MM.1S (cell line): ENCODE data around the gene MEGF6.

Experiments used
- DNase-seq: peaks from one replicate; pipeline ENCODE4 v3.0.0-alpha.2; 2015
- H2AFZ ChIP-seq: fragments of 300-600 bp; sonication (generic); 2 replicates; pipeline ENCODE4 v1.6.0; 2016; ENCODE audit warnings: antibody characterized with exemption, low read length
- H3F3A ChIP-seq: fragments of 300-600 bp; sonication (generic); 2 replicates; pipeline ENCODE4 v1.6.1; 2016; ENCODE audit warnings: mild to moderate bottlenecking, antibody characterized with exemption, low read length, moderate library complexity, mixed read lengths; ENCODE audit not compliant: insufficient read depth
- H3K27ac ChIP-seq: fragments of 300-600 bp; sonication (generic); 2 replicates; pipeline ENCODE4 v1.5.1; 2016; ENCODE audit warnings: mild to moderate bottlenecking, low read length
- H3K27me3 ChIP-seq: fragments of 300-600 bp; sonication (generic); replicated peaks from 2 replicates; pipeline ENCODE4 v1.6.0; 2016; ENCODE audit warnings: low read length; ENCODE audit not compliant: insufficient read depth
- H3K36me3 ChIP-seq: fragments of 300-600 bp; sonication (generic); replicated peaks from 2 replicates; pipeline ENCODE4 v1.6.1; 2016; ENCODE audit warnings: mild to moderate bottlenecking, low read length, mixed read lengths; ENCODE audit not compliant: insufficient read depth
- H3K4me1 ChIP-seq: fragments of 300-600 bp; sonication (generic); 2 replicates; pipeline ENCODE4 v1.6.1; 2016; ENCODE audit warnings: low read length, mixed read lengths
- H3K4me2 ChIP-seq: fragments of 300-600 bp; sonication (generic); 2 replicates; pipeline ENCODE4 v1.6.0; 2016; ENCODE audit warnings: low read depth, low read length
- H3K4me3 ChIP-seq: fragments of 300-600 bp; sonication (generic); 2 replicates; pipeline ENCODE4 v1.5.1; 2016; ENCODE audit warnings: low read length, mixed read lengths
- H3K79me2 ChIP-seq: fragments of 300-600 bp; sonication (generic); 2 replicates; pipeline ENCODE4 v1.6.1; 2016; ENCODE audit warnings: mixed run types, low read length, mixed read lengths
- H3K9ac ChIP-seq: fragments of 300-600 bp; sonication (generic); 2 replicates; pipeline ENCODE4 v1.6.1; 2016; ENCODE audit warnings: low read length, mixed read lengths
- H3K9me2 ChIP-seq: fragments of 300-600 bp; sonication (generic); replicated peaks from 2 replicates; pipeline ENCODE4 v1.6.1; 2016; ENCODE audit warnings: mild to moderate bottlenecking, low read length, mixed read lengths; ENCODE audit not compliant: insufficient read depth
- H3K9me3 ChIP-seq: fragments of 300-600 bp; sonication (generic); replicated peaks from 2 replicates; pipeline ENCODE4 v1.6.1; 2016; ENCODE audit warnings: mild to moderate bottlenecking, low read length, mixed read lengths; ENCODE audit not compliant: insufficient read depth
- H4K20me1 ChIP-seq: fragments of 300-600 bp; sonication (generic); 2 replicates; pipeline ENCODE4 v1.6.1; 2016; ENCODE audit warnings: mild to moderate bottlenecking, low read length, moderate library complexity, mixed read lengths; ENCODE audit not compliant: insufficient read depth
- CTCF ChIP-seq: fragments of 300-600 bp; sonication (generic); IDR thresholded peaks from 2 replicates; pipeline ENCODE4 v1.5.1; 2016; ENCODE audit warnings: antibody characterized with exemption, low read length, mixed read lengths
- EZH2 ChIP-seq: fragments of 300-600 bp; sonication (generic); optimal IDR thresholded peaks from 2 replicates; pipeline ENCODE3; 2017; ENCODE audit warnings: low read depth, mild to moderate bottlenecking, antibody characterized with exemption, low read length, mixed read lengths
- EZH2phosphoT487 ChIP-seq: fragments of 300-600 bp; sonication (generic); IDR thresholded peaks from 2 replicates; pipeline ENCODE4 v1.6.1; 2018; ENCODE audit warnings: antibody characterized with exemption, low read length

MEGF6 gene

GRCh38 chr1:3480369-3480719 lies 131.0 kb downstream of the MEGF6 start:
- Histone ChIP-seq H3K9me2 (no peaks in the 10 kb centered on the region), H4K20me1 (no peaks in the 10 kb centered on the region), H3K27me3 (peaks cover 47% of the 10 kb centered on the region), H3F3A (no peaks in the 10 kb centered on the region), H2AFZ (no peak overlapping the region), H3K27ac (no peak overlapping the region), H3K36me3 (no peaks in the 10 kb centered on the region), H3K9me3 (no peaks in the 10 kb centered on the region), H3K4me3 (no peak overlapping the region), H3K4me2 (no peak overlapping the region), H3K4me1 (no peaks in the 10 kb centered on the region), H3K9ac (no peak overlapping the region), H3K79me2 (no peaks in the 10 kb centered on the region)
- no peak for DNase-seq
- no peak for TF ChIP-seq EZH2
- no peak for TF ChIP-seq EZH2phosphoT487
- TF ChIP-seq CTCF: no peak

GRCh38 chr1:3479511-3480368 lies 131.6 kb downstream of the MEGF6 start:
- Histone ChIP-seq H2AFZ (no peak overlapping the region), H3K9me3 (no peaks in the 10 kb centered on the region), H3K4me1 (no peaks in the 10 kb centered on the region), H3K27ac (no peak overlapping the region), H3K36me3 (no peaks in the 10 kb centered on the region), H3K9me2 (no peaks in the 10 kb centered on the region), H3K27me3 (peaks cover 41% of the 10 kb centered on the region), H3K79me2 (no peaks in the 10 kb centered on the region), H4K20me1 (no peaks in the 10 kb centered on the region), H3K4me3 (no peak overlapping the region), H3K9ac (no peak overlapping the region), H3K4me2 (no peak overlapping the region), H3F3A (no peaks in the 10 kb centered on the region)
- no peak for DNase-seq
- no peak for TF ChIP-seq CTCF
- TF ChIP-seq EZH2: no peak
- no peak for TF ChIP-seq EZH2phosphoT487

- Histone ChIP-seq H3K4me3 (no peak overlapping the region), H3K36me3 (no peaks in the 10 kb centered on the region), H3F3A (no peaks in the 10 kb centered on the region), H3K79me2 (no peaks in the 10 kb centered on the region), H3K9me3 (no peaks in the 10 kb centered on the region), H2AFZ (no peak overlapping the region), H3K27me3 (peaks cover 43% of the 10 kb centered on the region), H4K20me1 (no peaks in the 10 kb centered on the region), H3K27ac (no peak overlapping the region), H3K4me2 (no peak overlapping the region), H3K9ac (no peak overlapping the region), H3K9me2 (no peaks in the 10 kb centered on the region), H3K4me1 (no peaks in the 10 kb centered on the region)
- DNase-seq: no peak
- TF ChIP-seq CTCF: no peak
- no peak for TF ChIP-seq EZH2phosphoT487
- no peak for TF ChIP-seq EZH2
Observed at GRCh38 chr1:3478187-3478586, 133.1 kb downstream of the MEGF6 start.
